ENCODE results near the gene ARRB2. TPM values are rescaled to one million over a fixed set of nuclear protein-coding genes. Genes with fewer than 3 reads are reported as not detected.

ARRB2 gene
- total RNA-seq, 2 donors from 2014 or later, result 12.5 to 30.1 TPM

GRCh38 chr17:4718276-4718675 lies 7.8 kb downstream of the ARRB2 start:
- no peak overlapping the region for H3K27ac ChIP-seq
- no peak overlapping the region for H3K4me3 ChIP-seq
- TF ChIP-seq POLR2A (IDR thresholded peaks at IDR 0.05) (no peak), POLR2AphosphoS5 (IDR thresholded peaks at IDR 0.05) (no peak), CTCF (IDR thresholded peaks at IDR 0.05) (no peak)
- H3K27me3 ChIP-seq (replicated peaks; ENCODE audit: insufficient read depth), result no peaks in the 10 kb centered on the region
- no peaks in the 10 kb centered on the region for H3K9me3 ChIP-seq
- H3K36me3 ChIP-seq, result no peaks in the 10 kb centered on the region
- no peak for DNase-seq (ENCODE audit: low spot score)
- intact Hi-C loops (cut with DNase I), result no loop called here
- WGBS, result 96% methylated on average over 13 of the region's 13 CpGs
- H3K4me1 ChIP-seq (replicated peaks), result no peaks in the 10 kb centered on the region

GRCh38 chr17:4719146-4719545 lies 8.7 kb downstream of the ARRB2 start:
- no peak overlapping the region for H3K27ac ChIP-seq
- H3K4me3 ChIP-seq, result no peak overlapping the region
- no peaks in the 10 kb centered on the region for H3K4me1 ChIP-seq (replicated peaks)
- no peaks in the 10 kb centered on the region for H3K9me3 ChIP-seq
- TF ChIP-seq CTCF (IDR thresholded peaks at IDR 0.05) (no peak), POLR2AphosphoS5 (IDR thresholded peaks at IDR 0.05) (no peak), POLR2A (IDR thresholded peaks at IDR 0.05) (no peak)
- WGBS, result 85% methylated on average over 10 of the region's 10 CpGs
- no peak for DNase-seq (ENCODE audit: low spot score)
- H3K27me3 ChIP-seq (replicated peaks; ENCODE audit: insufficient read depth), result no peaks in the 10 kb centered on the region
- intact Hi-C loops (cut with DNase I), result no loop called here
- no peaks in the 10 kb centered on the region for H3K36me3 ChIP-seq

- WGBS, result 77% methylated on average over 15 of the region's 15 CpGs
Measured at GRCh38 chr17:4719684-4720221, 9.3 kb downstream of the ARRB2 start.

GRCh38 chr17:4720787-4721186 lies 10.4 kb downstream of the ARRB2 start:
- Histone ChIP-seq H3K4me1 (replicated peaks) (no peaks in the 10 kb centered on the region), H3K27me3 (replicated peaks; ENCODE audit: insufficient read depth) (no peaks in the 10 kb centered on the region), H3K27ac (no peak overlapping the region), H3K9me3 (no peaks in the 10 kb centered on the region), H3K4me3 (no peak overlapping the region), H3K36me3 (no peaks in the 10 kb centered on the region)
- no peak for DNase-seq (ENCODE audit: low spot score)
- 88% methylated on average over 7 of the region's 7 CpGs for WGBS
- intact Hi-C loops (cut with DNase I), result no loop called here
- TF ChIP-seq CTCF (IDR thresholded peaks at IDR 0.05), result no peak

More at GRCh38 chr17:4719684-4720221, 9.3 kb downstream of the ARRB2 start:
- H3K4me3 ChIP-seq, result no peak overlapping the region
- no peak overlapping the region for H3K27ac ChIP-seq
- TF ChIP-seq CTCF (IDR thresholded peaks at IDR 0.05) (no peak), POLR2A (IDR thresholded peaks at IDR 0.05) (no peak), POLR2AphosphoS5 (IDR thresholded peaks at IDR 0.05) (no peak)
- H3K27me3 ChIP-seq (replicated peaks; ENCODE audit: insufficient read depth), result no peaks in the 10 kb centered on the region
- no peak for DNase-seq (ENCODE audit: low spot score)
- H3K36me3 ChIP-seq, result no peaks in the 10 kb centered on the region
- no peaks in the 10 kb centered on the region for H3K9me3 ChIP-seq
- intact Hi-C loops (cut with DNase I), result no loop called here
- H3K4me1 ChIP-seq (replicated peaks), result no peaks in the 10 kb centered on the region
